Renal pelvis (tissue), 12 donors: Measurements from ENCODE around the gene RPS29. TPM values are rescaled to one million over a fixed set of nuclear protein-coding genes. Genes with fewer than 3 reads are reported as not detected.
"Not testable (repeated sequence)": the region's sequence is repeated elsewhere in the genome, so short reads cannot be mapped to it uniquely, and the experiment has no call there.

Source experiments
- DNase-seq: peaks from one replicate; pipeline ENCODE4 v3.0.0-alpha.2; 2013
- long read RNA-seq, 16 experiments: transcript quantifications; one replicate each; lab custom pipeline, GENCODE V29; 2026
- polyA plus RNA-seq, 3 donors: library from polyadenylated mRNA; unstranded; fragments of 120-200 nt; gene quantifications; one replicate each; pipeline ENCODE4 v1.2.1, GENCODE V29; 2013; ENCODE audit not compliant: insufficient read length in 3 of 3

RPS29 gene
- polyA plus RNA-seq: 1,000 to 10,000 TPM; 1,386 to 1,734 (median 1,660) TPM
- long read RNA-seq, donor 1, full-length matches to known transcripts: 2,162 of 2,208 reads
- long read RNA-seq, donor 1, partial matches to known transcripts: 46 of 2,208 reads
- long read RNA-seq, donor 1, other reads (novel, unspliced or antisense): 0 of 2,208 reads
- long read RNA-seq, donor 2, full-length matches to known transcripts: 2,021 of 2,053 reads
- long read RNA-seq, donor 2, partial matches to known transcripts: 11 of 2,053 reads
- long read RNA-seq, donor 2, other reads (novel, unspliced or antisense): 21 of 2,053 reads
- long read RNA-seq, donor 3, full-length matches to known transcripts: 1,881 of 1,881 reads
- long read RNA-seq, donor 3, partial matches to known transcripts: 0 of 1,881 reads
- long read RNA-seq, donor 3, other reads (novel, unspliced or antisense): 0 of 1,881 reads
- long read RNA-seq, donor 4, full-length matches to known transcripts: 2,752 of 2,767 reads
- long read RNA-seq, donor 4, partial matches to known transcripts: 15 of 2,767 reads
- long read RNA-seq, donor 4, other reads (novel, unspliced or antisense): 0 of 2,767 reads
- long read RNA-seq, donor 5, full-length matches to known transcripts: 1,438 of 1,445 reads
- long read RNA-seq, donor 5, partial matches to known transcripts: 7 of 1,445 reads
- long read RNA-seq, donor 5, other reads (novel, unspliced or antisense): 0 of 1,445 reads
- long read RNA-seq, donor 6, full-length matches to known transcripts: 1,397 of 1,408 reads
- long read RNA-seq, donor 6, partial matches to known transcripts: 11 of 1,408 reads
- long read RNA-seq, donor 6, other reads (novel, unspliced or antisense): 0 of 1,408 reads
- long read RNA-seq, donor 7, full-length matches to known transcripts: 2,978 of 2,993 reads
- long read RNA-seq, donor 7, partial matches to known transcripts: 15 of 2,993 reads
- long read RNA-seq, donor 7, other reads (novel, unspliced or antisense): 0 of 2,993 reads
- long read RNA-seq, donor 8, full-length matches to known transcripts: 859 of 867 reads
- long read RNA-seq, donor 8, partial matches to known transcripts: 8 of 867 reads
- long read RNA-seq, donor 8, other reads (novel, unspliced or antisense): 0 of 867 reads
- long read RNA-seq, donor 9, full-length matches to known transcripts: 2,374 of 2,404 reads
- long read RNA-seq, donor 9, partial matches to known transcripts: 23 of 2,404 reads
- long read RNA-seq, donor 9, other reads (novel, unspliced or antisense): 7 of 2,404 reads
- long read RNA-seq, donor 10, full-length matches to known transcripts: 1,799 of 1,799 reads
- long read RNA-seq, donor 10, partial matches to known transcripts: 0 of 1,799 reads
- long read RNA-seq, donor 10, other reads (novel, unspliced or antisense): 0 of 1,799 reads
- long read RNA-seq, donor 11, full-length matches to known transcripts: 1,620 of 1,637 reads
- long read RNA-seq, donor 11, partial matches to known transcripts: 17 of 1,637 reads
- long read RNA-seq, donor 11, other reads (novel, unspliced or antisense): 0 of 1,637 reads
- long read RNA-seq, donor 12, full-length matches to known transcripts: 2,319 of 2,319 reads
- long read RNA-seq, donor 12, partial matches to known transcripts: 0 of 2,319 reads
- long read RNA-seq, donor 12, other reads (novel, unspliced or antisense): 0 of 2,319 reads
- long read RNA-seq, donor 13, full-length matches to known transcripts: 1,529 of 1,537 reads
- long read RNA-seq, donor 13, partial matches to known transcripts: 8 of 1,537 reads
- long read RNA-seq, donor 13, other reads (novel, unspliced or antisense): 0 of 1,537 reads
- long read RNA-seq, donor 14: 0 reads
- long read RNA-seq, donor 15: 0 reads
- long read RNA-seq, donor 16, full-length matches to known transcripts: 2,310 of 2,341 reads
- long read RNA-seq, donor 16, partial matches to known transcripts: 31 of 2,341 reads
- long read RNA-seq, donor 16, other reads (novel, unspliced or antisense): 0 of 2,341 reads

DNA sequence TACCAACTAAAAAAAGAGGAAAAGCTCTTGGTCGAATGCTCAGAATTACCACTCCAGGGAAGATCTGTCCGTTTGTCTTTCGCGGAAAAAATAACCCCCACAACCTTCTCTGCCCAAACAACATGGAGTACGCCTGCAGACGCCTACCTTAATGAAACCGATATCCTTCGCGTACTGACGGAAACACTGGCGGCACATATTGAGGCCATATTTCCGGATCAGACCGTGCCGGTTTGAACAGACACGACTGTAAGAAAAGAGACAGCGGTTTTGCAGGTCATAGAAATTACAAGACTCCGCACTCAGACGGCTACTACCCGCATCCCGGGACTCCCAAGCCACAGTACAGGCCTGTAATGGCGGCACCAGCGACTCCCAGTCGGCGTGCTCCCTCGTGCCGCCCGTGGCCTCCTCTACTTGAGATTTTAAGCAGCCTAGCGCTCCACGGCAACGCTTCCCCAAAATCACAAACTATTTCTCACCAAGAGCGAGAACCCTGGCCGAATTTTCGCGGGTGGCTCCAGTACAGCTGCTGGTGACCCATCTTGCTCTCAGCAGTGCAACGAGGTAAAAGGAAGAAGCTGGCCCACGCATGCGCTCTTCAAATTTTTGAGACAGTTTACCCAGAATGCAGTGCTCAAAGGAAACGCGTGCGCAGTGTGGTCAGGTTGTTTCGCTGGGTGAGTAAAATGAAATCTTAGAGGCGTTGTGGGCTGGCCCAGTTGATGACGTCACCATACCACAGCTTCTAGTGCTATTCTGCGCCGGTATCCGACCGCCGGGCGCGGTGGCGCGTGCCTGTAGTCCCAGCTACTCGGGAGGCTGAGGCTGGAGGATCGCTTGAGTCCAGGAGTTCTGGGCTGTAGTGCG lies at the start of gene RPS29:
Gene RPS29 (minus strand): TSS at position 578 of the 870 bp plus-strand sequence. CDS start 34 bp downstream, at position 544.
- DNase-seq: peak; percentile 99

DNA sequence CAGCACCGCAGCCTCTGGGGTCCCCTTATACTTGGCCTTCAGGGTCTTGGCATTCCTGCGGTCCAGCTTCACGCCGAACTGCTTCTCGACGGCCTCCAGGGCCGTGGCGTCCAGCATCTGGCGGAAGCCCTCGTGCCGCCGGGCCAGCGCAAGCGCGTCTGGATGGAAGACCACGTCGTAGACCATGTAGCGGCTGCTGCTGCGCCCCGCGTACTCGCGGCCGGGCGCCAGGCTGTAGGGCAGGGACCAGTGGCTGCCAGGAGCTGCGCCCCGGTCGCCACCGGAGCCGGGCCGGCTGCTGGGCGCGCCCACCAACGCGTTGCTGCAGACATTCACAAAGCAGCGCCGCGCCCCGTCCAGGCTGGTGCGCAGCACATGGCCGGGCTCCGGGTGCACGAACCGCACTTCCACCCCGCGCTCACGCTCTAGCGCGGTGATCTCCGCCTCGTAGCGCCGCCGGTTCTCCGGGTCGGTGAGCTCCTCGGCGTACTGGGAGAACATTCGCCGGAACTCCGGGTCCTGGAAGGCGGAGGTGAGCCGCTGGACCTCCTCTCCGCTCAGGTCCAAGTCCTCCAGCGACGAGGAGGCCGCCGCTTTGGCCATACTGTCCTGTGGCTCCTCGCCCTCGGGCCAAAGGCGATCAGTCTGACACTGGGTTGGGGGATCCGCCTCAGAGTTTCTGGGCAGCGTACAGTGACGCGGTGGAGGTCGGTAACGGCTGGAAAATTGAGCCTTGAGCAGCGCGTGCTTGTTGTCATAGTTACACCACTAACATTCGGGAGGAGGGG lies 48.6 kb upstream of the RPS29 start, which contains the start of gene DNAAF2:
Gene DNAAF2 (minus strand): TSS at position 698 of the 788 bp plus-strand sequence. CDS start 95 bp downstream, at position 603.
- DNase-seq: peak; percentile 88

DNA sequence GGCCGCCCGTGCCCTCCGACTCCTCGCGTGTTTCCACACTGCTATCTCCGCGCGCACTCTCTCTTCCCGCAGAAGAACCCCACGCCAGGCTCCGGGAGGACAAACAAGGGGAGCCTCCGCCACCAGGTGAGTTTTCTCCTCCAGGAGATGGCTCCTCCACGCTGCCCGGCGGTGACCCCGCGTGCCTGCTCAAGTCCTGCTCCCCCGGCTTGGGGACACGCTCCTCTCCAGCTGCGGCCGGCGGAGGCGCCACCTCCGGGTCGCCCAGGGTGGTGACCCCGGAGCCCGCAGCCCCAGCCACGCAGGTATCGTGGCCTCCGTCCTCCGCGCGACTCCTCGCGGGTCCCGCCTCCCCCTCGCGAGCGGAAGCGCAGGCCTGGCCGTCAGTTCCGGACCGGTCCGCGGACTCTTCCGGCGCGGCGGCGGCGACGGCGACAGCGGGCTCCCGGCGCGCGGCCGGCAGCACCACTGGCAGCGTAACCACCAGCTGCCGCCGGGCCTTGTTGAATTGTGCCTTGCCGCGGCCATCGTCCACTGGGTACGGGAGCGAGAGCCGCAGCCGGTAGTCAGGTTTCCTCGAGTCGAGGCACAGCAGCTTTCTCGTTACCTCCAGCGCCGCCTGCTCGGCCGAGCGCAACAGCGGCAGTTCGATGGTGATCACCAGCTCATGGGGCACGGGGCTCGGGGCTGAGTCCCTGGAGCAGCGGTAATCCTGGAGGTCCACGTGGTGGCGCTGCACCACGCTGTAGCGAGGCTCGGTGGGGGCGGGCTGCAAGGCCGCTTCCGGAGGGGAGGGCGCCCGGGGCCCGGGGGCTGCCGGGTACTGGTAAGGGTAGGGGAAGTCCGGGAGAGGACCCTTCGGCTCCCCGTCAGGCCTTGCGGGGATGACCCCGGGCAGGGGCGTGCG lies 47.7 kb upstream of the RPS29 start:
- DNase-seq: peak; percentile 96

DNA sequence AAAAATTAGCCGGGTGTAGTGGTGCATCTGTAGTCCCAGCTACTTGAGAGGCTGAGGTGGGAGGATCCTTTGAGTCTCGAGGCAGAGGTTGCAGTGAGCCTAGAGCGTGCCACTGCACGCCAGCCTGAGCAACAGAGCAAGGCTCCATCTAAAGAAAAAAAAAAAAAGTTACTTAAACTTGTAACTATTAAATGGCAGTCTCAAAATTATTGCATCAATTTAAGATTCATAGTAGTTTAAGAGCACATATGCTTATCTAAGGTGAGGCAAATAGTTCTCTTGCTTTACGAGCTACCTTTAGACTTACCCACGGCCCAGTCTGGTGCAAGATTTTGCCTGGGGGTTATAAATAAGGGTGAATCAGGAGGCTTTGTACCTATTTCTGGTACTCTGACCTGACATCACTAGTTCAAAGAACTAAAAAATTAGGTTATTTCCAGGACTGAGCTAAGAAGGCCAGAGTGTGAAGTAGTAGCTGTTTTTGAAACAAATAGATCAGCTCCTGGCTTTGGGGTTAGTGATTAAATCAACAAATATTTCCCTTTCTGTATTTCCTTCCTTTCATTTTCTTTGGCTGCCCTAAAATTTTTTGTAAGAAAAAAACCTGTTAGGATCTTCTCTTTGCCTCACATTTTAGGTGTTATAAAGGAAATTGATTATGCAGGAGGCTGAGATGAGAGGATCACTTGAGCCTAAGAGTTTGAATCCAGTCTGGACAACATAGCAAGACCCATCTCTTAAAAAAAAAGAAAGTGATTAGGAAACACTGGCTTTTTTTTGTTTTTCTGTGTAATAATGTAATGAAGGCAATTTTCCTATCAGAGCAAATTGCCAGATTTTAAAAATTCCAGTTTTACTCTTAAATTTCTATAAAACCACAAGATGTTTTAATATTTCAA lies 38.0 kb upstream of the RPS29 start:
- no peak for DNase-seq

DNA sequence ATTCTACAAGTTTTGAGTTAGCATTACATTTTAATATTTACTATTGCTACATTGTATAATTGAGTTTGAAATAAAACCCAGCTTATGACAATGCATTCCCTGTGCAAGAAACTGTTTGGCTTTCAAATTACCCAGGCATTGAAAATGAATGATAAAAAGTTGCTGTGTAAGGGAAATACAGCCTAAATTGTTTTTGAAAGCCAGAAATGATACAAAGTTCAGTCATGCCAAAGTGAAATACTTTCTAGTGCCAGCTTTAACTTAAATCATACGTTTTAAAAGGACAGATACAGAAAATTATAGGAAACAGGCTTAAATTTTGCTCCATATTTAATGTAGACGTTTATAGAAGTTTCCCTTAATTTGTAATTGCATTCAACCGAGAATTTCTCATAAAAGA lies 37.2 kb upstream of the RPS29 start:
- no peak for DNase-seq

DNA sequence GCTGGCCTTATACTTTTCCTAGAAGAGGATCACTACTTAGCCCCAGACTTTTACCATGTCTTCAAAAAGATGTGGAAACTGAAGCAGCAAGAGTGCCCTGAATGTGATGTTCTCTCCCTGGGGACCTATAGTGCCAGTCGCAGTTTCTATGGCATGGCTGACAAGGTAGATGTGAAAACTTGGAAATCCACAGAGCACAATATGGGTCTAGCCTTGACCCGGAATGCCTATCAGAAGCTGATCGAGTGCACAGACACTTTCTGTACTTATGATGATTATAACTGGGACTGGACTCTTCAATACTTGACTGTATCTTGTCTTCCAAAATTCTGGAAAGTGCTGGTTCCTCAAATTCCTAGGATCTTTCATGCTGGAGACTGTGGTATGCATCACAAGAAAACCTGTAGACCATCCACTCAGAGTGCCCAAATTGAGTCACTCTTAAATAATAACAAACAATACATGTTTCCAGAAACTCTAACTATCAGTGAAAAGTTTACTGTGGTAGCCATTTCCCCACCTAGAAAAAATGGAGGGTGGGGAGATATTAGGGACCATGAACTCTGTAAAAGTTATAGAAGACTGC lies 35.9 kb upstream of the RPS29 start:
- DNase-seq: no peak

DNA sequence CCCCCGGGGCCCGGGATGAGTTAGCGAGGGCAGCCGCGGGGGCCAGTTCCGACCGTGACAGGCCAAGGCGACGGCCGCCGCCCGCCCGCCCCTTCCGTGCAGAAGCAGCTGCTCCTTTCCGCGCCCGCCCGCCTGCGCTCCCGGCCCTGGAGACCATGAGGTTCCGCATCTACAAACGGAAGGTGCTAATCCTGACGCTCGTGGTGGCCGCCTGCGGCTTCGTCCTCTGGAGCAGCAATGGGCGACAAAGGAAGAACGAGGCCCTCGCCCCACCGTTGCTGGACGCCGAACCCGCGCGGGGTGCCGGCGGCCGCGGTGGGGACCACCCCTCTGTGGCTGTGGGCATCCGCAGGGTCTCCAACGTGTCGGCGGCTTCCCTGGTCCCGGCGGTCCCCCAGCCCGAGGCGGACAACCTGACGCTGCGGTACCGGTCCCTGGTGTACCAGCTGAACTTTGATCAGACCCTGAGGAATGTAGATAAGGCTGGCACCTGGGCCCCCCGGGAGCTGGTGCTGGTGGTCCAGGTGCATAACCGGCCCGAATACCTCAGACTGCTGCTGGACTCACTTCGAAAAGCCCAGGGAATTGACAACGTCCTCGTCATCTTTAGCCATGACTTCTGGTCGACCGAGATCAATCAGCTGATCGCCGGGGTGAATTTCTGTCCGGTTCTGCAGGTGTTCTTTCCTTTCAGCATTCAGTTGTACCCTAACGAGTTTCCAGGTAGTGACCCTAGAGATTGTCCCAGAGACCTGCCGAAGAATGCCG lies 35.1 kb upstream of the RPS29 start:
- DNase-seq: peak; percentile 67

DNA sequence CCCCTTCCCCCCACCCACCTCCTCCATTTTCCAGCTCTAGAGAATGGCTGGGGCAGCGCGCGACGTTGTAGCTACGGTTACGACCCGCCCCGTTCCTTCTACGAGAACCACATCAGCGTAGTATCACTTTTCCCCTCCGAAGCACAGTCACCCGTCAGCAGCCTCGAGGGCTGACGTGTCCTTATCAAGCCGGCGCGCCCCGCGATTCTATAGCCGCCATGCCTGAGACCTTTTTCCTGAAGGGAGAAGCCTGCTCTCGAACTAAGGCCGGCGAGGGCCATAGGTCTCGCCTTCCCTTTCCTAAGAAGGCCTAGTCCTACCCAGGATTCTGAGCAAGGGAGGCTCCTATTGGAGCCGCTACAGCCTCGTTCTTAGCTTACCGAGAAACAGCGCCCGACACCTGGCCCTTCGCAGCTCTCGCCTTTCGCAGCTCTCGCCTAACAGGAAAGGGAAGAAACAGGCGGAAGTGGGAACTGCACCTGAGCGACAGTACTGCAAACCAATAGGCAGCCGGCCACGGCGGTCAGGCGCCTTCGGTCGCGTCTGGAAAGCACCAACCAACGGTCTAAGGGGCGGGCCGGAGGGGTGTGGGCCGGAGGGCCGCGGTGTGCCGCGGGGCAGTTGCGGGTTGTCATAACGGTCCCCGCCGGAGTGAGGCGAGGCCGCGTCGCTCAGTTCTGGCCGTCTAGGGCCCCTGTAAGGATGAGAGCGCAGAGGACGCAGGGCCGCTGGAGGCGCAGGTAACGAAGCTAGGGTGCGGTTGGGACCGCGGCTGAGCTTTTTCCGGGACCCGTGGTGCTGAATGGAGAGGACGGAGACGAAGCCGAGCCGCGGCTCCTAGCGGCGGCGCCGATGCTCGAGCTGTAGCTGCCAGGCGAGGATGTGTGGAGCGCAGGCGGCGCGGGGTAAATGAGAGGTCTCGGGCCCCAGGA lies 34.3 kb upstream of the RPS29 start, which contains the start of the genes MGAT2 and RPL36AL:
Gene MGAT2 (plus strand): TSS at position 618 of the 932 bp plus-strand sequence. CDS start 470 bp downstream, outside the sequence.
Gene RPL36AL (minus strand): TSS at position 445 of the 932 bp plus-strand sequence. CDS start 1,522 bp downstream, outside the sequence.
- DNase-seq: peak; percentile 98

DNA sequence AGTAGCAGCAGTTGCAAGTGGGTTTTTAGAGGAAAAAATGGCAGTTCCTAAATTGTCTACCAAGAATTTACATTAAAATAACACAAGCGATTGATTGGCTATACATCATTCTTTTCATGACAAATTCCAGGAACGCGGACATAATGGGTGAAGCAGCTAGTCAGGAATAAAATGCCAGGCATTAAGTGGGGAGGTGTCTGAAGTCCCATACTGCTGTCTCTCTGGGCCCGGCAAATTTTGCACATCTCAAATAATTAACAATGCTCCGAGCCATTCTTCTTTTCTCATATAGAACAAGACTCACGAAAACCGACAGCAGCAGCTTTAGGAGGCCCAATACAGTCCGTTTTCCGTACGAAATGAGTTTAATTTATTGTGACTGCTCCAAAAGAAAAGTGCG lies 33.5 kb upstream of the RPS29 start:
- DNase-seq: no peak

DNA sequence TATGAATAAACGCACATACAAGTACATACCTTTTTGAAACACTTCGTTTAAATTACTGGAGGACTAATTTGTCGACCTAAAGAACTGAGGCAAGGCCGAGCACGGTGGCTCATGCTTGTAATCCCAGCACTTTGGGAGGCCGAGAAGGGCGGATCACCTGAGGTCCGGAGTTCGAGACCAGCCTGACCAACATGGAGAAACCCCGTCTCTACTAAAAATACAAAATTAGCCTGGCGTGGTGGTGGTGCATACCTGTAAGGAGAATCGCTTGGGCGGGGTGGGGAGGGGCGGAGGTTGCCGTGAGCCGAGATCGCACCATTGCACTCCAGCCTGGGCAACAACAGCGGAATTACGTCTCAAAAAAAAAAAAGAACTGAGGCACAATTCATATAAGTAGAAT lies 33.1 kb upstream of the RPS29 start:
- not testable (repeated sequence) for DNase-seq

DNA sequence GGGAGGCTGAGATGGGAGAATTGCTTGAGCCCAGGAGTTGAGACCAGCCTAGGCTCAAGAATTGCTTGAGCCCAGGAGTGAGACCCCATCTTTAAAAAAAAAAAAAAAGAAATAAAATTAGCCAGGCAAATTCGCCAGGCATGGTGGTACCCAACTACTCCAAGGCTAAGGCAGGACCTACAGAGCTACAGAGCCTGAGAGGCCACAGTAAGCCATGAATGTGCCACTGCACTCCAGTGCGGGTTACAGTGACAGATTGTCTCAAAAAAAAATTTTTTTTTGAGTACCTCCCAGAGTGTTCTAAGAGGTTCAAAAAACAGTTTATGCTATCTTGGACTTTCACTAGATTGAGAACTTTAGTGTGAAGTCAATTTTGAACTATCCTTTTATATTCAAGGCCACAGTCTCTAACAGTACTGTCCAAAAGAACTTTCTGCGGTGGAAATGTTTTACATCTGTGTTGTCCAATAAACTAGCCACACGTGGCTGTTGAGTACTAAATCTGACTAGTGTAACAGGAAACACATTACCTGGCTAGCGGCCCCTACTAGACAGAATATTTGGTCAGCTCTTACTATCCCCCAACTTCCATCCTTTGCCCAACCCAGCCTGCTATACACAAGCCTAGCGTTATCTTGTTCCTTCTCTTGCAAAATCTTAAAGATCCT lies 31.8 kb upstream of the RPS29 start:
- no peak for DNase-seq

DNA sequence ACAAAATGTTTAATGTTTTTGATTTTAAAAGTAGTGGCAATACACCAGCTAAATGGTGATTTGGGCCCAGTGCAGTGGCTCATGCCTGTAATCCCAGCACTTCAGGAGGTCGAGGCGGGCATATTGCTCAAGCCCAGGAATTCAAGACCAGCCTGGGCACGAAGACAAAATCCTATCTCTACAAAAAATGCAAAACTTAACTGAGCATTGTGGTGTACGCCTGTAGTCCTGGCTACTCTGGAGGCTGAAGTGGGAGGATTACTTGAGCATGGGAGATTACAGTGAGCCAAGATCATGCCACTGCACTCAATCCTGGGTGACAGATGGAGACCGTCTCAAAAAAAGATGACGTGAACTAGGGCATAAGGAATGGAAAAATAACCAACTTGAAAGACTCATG lies 29.6 kb upstream of the RPS29 start:
- DNase-seq: no peak

DNA sequence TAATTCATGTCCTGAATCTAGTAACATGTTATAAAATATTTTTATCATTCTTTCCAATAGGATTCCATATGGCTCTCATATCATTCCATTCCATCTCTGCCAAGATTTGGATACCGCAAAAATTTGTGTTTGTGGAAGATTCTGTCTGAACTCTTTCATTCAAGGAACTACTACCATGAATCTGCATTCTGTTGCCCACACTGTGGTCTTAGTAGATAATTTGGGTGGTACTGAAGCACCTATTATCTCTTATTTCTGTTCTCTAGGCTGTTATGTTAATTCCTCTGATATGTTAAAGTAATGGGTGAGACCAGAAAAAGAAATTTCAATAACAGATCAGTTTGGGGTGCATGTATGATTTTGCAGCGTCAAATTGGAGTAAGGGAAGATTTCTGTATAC lies 28.0 kb upstream of the RPS29 start:
- DNase-seq: no peak
